Measurements from ENCODE around the gene SH3BGRL3.
A peak's percentile ranks its signal among the peaks of the same experiment; 100 is the strongest.

Gene SH3BGRL3

DNA sequence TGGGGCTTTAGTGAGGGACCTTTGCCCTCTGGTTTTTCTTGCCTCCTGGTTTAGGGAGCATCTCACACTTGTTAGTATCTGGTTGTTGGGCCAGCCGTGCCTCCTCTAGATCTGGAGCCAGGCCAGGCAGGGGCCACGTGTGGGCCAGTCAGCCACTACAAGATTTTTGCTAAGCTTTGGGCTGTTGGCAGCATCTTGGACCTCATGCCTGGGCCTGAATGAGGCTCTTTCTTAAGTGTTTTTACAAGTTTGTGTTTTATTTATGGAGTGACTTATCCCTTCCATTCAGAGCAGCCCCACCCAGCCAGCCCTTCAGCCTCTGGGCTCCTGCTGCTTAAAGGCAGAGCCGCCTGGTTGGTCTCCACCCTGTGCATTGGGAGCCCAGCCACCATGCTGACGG, 1.6 kb upstream of the SH3BGRL3 start:
- no peak for DNase-seq

DNA sequence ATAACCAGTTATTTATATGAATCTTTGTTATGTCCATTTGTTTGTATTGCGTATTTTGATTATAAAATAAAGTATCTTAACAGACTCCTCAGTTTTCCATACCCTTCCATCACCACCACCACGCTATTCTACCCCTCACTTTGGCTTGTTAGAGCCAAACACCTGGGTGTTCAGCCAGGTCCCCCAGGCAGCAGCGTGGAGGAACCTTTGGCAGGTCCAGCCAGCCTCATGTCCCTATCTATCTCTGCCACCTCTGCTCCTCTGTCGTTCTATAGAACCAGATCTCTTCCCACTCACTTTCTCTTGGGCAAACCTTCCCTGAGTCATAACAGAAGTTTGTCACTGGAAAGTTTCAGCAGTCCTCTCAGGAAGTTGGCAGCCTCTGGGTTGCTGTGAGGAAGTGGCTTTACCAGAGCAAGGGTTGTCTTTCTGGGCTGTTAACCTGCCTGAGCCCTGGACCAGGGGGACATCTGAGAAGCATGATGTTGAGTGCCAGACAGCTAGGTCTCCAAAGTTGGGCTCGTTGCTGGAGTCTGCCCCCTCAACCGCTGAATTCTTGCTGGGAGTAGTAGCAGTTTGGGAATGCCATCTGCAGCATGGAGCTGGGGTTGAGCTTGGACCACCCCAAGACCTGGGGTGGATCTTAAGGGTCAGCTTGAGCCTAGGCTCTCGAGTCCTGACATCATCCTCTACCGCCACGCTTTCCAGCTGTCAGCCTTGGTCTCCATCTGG, 996 bp upstream of the SH3BGRL3 start:
- DNase-seq: peak; percentile 95

DNA sequence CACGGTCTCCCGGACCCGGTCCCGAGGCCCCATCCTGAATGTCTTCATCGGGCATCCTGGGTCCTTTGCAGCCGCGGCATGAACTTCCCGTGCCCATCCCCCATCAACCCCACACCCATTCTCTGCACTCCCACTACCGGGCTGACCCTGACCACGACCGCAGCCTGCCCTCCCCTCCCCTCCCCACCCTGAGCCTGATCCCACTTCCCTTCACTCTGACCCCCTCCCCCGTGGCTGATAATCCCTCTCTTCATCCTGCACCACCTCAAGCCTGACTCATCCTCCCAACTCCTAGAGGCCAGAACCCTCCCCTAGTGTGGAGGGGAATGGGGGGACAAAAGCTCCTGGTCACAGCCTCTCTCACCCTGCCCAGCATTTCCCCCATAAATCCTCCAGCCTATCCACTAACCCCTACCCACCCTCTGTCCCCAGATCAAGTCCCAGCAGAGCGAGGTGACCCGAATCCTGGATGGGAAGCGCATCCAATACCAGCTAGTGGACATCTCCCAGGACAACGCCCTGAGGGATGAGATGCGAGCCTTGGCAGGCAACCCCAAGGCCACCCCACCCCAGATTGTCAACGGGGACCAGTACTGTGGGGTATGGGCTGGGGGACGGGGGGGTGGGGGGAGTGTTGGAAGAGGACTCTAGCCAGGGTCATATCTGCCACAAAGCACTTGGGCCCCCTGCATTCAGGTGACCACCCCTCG, 602 bp downstream of the SH3BGRL3 start:
- DNase-seq: no peak

DNA sequence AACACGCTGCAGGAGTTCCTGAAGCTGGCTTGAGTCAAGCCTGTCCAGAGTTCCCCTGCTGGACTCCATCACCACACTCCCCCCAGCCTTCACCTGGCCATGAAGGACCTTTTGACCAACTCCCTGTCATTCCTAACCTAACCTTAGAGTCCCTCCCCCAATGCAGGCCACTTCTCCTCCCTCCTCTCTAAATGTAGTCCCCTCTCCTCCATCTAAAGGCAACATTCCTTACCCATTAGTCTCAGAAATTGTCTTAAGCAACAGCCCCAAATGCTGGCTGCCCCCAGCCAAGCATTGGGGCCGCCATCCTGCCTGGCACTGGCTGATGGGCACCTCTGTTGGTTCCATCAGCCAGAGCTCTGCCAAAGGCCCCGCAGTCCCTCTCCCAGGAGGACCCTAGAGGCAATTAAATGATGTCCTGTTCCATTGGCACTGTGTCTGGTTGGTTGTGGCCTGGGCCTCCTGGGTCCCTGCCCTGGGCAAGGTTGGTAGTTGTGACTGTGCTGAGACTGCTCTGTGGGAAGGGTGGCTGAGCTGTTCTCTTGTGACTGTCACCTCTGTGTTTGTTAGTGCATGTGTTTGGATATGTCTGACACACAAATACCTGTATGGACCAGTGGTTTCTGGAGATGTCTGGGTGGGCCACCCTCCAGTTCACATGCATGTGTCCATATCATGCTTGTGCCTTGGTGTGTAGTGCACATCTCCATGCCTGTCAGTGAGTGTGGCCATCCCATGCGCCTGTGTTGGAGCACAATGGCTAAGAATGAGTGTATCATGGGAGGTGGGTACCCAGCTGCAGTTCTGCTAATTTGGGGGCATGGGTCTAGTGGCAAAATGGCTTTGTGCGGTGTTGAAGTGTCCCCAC, 1.4 kb downstream of the SH3BGRL3 start:
- DNase-seq: no peak

DNA sequence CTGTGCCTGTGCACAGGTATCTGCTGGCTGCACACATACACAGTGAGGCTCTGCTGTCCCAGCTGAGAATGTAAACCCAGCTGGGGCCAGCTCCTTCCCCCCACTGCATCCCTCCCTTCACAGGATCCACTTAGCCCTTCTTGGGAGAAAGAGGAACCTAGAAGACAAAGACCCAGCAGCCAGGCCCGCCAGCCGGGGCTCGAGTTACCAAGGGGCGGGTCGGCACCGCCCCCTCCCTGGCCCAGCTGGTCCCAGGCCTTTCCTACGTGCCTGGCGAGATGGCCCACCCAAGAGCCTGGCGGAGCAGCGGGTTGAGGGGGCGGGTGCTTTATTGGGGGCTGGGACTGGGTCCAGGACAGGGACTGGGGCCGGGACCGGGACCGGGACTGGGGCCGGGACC, 2.1 kb downstream of the SH3BGRL3 start:
- no peak for DNase-seq

DNA sequence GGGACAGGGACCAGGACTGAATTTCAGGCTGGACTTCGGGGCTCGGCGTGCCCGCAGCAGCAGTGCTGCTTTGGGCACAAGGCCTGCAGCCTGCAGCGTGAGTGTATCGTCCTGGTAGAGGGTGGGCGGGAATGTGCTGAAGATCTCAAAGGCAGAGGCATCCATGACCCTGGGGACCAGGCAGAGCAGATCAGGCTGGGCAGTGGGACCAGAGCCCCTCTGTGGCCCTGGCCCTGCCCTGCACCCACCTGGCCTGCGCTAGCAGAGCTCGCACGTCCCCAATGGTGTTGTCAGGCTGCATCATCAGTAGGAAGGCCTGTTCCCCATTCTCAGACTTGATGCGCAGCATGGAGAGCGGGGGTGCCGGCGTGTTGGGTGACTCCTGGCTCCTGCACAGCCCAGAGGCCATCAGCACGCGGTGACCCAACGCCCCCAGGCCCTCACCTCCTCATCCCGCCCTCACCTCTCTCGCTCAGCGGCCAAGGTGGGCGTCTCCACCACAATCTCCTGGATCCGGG, 2.6 kb downstream of the SH3BGRL3 start:
- no peak for DNase-seq

DNA sequence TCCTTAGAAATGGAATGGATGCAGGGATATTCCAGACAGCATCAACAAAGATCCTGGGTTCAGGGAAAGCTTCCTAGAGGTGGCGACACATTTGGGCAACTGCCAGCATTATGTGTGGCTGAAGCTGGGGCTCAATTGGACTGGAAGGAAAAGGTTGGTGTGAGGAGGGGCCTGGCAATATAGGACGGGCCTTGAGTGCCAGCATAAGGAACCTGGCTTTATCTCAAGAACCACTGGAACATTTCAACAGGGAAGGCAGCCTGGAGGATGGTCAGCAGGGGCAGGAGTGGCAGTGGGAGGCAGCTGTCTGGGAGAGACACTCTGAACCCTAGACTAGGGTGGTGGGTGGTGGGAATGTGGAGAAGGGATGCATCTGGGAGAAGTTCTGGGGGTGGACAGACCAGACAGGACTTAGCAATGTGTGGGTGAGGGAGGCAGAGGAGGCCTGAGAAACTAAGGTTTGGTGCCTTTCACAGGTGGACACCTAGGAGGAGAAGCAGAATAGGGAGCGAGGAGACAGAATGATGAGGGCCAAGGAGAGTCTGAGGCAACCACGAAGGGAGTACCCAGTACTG, 3.5 kb downstream of the SH3BGRL3 start:
- no peak for DNase-seq

DNA sequence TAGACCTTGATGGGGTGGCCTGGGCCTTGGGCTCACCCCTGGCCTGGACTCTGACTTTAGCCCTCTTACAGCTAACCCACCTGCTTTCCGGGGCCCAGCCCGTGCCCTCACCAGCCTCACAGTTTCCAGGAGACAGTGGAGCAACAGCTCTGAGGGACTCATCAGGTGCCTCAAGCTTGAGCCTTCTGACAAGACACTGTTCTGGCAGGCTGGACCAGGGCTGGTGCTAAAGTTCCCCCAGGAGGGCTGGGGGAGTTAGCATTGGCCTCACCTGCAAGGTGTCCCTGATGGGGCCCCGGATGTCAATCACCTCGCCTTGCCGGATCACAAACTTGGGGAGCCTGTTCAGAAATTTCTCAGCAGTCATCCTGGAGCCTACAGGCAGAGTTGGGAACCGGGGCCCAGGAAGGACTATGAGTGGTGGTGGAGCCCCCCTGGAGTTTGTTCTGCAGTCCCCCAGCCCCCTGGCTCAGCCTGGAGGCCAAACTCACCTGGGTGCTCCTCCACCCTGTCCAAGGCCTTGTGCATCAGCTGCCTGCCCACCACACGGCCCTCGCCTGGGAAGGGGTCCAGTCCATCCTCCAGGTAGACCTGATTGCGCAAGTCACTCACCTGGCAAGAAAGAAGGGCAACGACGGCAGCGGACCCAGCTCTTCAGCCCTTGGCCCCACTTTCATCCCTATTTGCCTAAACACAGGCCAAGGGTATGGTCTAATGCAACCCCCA, 4.1 kb downstream of the SH3BGRL3 start:
- DNase-seq: no peak

DNA sequence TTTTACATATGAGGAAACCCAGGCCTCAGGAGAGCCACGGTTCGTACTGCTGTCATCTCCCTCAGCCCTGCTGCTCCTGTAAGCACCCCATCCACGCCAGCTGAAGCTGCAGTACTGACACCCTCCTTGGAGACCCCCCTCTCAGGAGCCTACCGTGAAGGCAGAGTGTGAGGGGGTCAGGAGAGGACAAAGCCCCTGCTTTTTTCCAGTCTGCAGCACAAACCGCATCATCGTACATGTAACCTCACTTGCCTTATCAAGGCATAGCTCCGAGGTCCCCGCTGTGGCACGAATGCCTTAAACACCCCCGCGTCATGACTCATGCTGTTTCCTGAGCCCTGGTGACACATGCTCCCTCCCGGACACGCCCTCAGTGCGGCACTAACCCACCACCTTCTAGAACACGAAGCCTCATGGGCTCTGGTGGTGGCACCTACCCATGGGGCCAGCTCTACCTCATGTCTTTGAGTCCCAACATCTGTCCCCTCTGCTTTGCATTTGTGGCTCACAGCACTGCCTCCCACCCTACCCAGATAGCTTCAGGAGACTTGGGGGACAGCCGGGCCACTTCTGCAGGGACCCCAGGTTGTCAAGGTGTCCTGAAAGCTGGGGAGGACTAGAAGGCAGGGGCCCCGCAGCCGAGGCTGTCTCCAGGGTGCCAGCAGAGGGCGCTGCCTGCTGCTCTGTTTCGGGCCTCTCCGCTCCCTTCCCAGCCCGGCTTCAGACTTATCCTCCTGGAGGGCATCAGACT, 4.9 kb downstream of the SH3BGRL3 start:
- DNase-seq: peak; percentile 92

DNA sequence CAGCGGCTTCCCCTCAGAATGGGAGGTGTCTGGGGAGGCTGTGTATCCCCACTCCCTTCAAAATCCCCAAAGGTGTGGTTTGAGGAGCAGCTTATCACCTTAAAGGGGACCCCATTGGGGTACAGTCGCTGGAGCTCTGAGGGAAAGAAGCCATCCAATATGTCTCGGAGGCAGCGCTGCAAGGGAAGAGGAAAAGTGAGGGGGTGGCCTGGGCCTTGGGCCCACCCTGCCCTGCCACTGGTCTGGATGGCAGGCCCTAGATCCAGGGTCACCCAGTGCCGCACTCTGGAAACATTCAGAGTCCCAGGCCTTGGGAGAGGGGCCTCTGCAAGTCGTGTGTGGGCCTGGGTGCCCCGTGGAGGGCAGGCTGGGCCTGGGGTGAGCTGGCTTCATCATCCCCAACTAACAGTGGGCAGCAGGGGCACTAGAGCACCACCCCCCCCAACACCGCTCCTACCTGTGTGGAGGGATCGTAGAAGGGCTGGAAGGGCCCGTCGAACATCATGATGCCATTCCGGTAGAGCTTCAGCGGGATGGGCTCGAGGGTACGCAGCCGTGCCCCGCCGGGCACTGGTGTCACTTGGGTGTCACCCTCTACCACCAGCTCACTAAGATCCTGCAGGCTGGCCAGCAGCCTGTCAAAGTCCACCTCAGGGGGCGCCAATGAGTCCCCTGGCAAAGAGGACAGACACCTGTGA, 5.6 kb downstream of the SH3BGRL3 start:
- no peak for DNase-seq

DNA sequence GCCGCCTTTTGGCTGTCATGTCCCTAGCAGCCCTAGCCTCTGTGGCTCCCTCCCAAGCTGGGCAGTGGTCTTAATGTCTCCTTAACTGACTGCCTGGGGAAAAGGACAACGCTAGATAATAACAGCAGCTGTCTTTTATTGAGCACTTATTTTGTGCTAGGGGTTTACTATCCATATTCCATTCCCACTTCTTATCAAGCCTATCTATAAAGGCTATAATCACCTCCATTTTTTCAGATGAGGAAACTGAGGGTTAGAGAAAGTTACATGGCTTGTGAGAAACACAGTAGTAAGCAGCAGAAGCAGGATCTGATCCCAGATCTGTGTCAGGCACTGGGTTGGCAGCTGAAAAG, 6.2 kb downstream of the SH3BGRL3 start:
- no peak for DNase-seq

DNA sequence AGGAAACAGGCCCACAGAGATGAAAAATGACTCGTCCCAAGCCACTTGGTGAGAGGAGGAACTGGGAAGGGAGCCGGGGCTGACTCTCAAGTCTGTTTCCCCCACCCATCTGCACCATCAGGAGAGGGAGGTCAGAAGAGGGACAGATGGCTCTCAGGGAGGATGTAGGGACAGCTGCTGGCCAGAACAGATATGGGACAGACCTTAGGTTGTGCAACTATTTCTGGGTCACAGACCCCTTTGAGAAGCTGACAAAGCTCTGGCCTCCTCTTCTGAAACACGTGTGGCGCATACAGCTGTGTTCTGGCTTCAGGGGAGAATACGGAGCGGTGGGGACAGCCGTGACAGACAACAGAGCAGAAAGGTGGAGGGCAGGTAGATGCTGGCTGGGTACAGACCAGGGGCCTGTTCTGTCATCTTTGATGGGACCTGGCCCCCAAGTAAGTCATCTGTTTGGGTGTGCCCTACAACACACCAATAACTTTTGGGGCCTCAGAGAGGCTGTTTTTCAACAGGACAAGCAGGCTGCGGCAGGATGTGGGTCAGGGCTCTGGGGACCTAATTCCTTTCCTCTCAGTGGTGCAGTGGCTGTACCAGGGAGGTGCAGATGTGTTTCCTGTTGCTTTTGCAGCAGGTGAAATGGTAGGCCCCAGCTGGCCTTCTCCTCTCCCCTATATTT, 7.3 kb downstream of the SH3BGRL3 start:
- peak; percentile 73 for DNase-seq

DNA sequence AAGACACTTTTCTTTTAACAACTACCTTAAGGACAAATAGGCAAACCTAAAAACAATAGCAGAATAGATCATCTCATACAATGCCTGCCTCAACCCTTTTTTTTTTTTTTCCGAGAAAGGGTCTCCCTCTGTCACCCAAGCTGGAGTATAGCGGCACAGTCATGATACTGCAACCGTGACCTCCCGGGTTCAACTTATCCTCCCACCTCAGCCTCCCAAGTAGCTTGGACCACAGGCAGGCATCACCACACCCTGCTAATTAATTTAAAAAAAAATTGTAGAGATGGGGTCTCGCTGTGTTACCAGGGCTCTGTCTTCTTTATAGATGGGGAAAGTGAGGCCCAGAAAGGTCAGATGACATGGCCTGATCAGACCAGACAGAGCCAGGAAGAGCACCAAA, 7.9 kb downstream of the SH3BGRL3 start:
- no peak for DNase-seq

DNA sequence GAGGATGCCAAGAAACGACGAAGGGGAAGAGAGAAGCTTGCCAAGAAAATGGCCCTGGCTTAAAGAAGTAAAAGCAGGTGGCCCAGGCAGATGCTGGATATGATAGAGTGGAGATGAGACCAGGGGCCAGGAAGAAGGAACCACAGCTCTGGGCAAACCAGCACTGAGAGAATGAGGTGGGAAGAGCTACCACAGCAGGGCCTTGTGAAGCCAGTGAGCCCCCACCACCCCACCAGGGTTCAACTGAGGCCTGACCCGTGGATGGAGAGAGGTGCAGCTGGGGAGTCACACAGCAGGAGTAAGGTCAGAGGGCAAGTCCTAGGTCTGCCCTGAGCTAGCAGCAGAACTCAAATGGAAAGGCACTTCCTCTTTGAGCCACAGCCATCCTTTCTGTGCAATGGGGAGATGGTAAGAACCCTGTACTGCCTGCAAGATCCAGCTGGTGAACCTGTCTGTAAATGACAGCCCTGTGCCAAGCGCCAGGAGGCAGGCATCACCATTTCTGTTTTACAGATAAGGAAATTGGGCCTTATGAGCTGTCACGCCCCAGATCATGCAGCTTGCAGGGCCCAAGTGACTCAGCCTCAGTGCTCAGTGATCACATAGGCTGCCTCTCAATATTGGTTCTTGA, 8.5 kb downstream of the SH3BGRL3 start:
- peak; percentile 80 for DNase-seq

DNA sequence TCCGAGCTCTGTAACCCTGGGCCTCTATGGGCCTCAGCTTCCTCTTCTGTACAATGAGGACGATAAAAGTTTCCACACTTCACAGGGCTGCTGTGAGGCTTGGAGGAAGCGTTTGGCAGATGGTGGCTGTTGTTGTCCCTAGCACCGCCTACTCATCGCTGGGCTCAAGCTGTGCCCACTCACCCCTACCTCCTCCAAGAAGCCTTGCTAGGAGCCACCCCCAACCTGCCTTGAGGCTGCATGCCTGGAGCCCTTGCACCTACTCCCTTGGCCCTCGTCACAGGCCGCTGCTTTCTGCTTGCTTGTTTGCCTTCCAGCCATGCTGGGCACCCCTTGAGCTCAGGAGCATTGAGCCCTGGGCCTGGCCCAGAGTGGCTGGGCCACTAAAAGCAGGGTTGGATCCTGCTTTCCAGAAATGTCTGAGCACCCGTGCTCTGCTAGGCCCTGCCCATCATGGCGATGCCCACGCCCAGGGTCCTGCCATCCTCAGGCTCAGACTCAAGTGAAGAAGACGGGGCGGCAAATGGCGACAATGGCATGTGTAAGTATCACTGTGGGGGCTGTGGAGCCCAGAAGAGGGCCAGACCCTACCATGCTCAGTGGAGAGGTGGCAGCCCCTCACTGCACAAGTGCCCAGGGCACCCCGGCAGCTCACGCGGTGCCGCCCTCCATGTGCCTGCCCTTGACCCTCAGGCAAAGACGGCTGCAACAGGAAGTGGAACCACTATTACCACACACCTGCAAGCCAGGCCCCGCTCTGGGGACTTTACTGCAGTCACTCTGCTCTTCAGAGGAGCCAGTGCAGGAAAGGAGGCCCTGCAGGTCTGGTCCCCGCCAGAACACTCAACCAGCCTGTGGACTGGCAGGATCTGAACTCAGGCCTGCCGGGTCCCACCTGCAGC, 9.5 kb downstream of the SH3BGRL3 start:
- peak; percentile 68 for DNase-seq

DNA sequence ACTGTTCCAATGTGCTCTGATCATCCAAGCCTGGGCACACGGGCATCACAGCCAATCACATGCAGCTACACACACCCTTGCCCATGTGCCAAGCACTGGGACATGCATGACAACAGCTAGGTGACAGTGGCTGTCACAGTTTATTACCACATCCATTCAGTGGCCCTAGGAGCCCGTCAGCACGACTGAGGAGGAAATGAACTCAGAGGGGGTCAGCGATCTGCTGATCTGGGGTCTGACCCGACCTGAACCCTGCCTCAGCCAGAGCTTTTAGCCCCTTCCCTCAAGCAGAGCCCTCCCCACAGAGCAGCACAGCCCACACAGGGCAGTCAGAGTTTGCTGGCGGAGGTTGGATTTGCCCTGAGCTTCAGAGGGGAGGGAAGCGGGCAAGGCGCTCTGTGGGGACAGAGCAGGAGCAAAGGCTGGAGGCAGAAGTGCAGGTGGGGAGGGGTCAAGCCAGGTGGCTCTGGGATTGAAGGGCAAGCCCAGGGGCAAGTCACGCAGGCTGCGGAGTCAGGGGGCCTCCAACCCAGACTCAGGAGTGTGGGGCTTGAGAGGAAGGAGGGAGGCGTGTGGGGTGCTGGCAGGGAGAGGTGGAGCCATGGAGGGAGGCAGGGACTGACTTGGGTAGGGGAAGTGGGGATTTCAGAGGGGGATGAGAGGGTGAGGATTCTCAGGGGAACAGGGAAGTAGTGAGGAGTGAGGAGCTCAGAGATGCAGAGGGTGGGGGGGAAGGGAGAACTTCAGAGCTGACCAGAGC, 10.4 kb downstream of the SH3BGRL3 start:
- peak; percentile 78 for DNase-seq

DNA sequence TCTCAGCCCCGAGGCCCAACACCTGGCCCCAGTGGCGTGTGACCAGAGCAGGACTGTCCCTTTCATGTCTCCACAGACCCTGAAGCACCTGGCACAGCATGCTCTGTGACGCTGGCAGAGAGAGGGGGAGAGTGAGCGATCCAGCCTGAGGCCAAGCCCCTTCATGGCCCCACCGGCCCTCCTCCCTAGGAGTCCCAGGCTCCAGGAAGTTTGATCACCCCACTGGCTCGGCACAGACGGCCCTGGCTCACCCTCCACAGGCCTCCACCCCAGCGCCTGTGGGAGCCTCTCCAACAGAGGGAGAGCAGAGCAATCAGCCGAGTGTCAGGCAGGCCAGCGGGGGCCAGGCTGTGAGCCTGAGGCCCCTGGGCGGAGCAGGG, 11.0 kb downstream of the SH3BGRL3 start:
- no peak for DNase-seq

DNA sequence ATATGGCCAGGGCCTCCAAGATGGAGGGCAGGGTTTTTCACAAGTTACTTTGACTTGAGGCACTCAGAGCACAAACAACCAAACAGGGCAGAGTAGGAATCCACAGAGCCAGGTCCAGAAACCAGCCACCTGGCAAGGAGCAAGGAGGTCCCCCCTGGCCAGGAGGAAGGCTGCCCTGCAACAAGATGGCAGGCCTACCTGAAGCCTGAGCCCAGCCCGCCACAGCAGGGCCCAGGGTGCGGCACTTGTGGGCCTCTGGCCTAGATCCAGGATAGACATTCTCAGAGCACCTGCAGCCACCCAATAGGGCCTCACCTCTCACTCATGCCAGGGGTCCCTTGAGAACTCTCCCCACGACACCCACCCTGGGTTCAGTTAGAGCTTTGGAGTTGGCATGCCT, 11.5 kb downstream of the SH3BGRL3 start:
- DNase-seq: no peak

All from suppressor macrophage treated with lipopolysaccharide for 4 hours (primary cell).